NCI-H1930 (cell line): ENCODE measurements around the gene PRELID1.
"Not testable (repeated sequence)": the region's sequence is repeated elsewhere in the genome, so short reads cannot be mapped to it uniquely, and the experiment has no call there.

Source experiments
- DNase-seq, 2 experiments: peaks; one replicate each; lab custom pipeline; 2025; lab: John Stamatoyannopoulos, UW

Gene PRELID1

DNA sequence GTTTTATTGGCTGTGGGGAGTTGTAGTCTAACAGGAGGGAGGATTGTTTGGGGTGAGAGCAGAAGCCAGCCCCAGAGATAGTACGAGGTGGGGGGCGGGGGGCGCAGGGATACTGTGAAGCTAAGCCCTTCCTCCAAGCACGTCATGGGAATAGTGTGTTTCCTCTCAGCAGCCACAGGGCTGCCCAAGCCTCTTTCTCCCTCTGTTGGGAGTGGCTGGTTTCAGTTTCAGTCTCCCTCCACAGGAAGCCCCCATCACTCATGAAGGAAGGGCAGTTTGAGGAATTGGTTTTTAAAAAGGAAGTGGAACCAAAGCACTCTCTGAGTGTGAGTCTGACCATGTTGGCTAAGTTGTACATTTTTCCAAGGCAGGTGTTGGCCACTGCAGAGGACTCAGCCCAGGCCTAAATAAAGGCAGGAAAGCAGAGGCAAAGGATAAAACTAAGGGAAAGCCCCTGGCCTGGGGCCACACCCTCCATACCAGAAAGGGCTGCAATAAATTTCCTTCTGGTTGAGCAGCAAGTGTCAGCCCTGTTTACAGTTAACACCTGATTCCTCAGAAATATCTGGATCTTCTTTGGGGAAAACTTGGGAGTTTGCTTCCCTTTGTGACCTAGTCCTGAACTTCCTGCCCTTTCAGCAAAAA is 3.2 kb upstream of the PRELID1 start:
- DNase-seq = no peak

DNA sequence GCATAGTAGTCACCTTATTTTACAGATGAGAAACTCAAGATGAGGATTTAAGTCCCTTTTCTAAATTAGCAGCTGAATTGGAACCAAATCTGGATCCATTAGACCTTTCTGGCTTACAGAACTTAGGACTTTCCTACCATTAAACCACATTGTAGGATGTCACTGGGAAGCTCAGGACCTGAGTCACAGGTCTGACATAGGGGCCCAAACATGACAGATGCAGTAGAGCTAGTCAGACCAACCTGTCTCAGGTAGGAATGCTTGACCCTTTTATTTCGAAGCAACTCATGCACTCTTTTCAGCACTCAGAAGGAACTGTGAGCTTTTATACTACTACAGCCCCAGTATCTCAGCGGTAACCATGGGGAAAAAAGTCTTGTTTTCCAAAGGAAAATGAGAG is 2.6 kb upstream of the PRELID1 start:
- no peak for DNase-seq

DNA sequence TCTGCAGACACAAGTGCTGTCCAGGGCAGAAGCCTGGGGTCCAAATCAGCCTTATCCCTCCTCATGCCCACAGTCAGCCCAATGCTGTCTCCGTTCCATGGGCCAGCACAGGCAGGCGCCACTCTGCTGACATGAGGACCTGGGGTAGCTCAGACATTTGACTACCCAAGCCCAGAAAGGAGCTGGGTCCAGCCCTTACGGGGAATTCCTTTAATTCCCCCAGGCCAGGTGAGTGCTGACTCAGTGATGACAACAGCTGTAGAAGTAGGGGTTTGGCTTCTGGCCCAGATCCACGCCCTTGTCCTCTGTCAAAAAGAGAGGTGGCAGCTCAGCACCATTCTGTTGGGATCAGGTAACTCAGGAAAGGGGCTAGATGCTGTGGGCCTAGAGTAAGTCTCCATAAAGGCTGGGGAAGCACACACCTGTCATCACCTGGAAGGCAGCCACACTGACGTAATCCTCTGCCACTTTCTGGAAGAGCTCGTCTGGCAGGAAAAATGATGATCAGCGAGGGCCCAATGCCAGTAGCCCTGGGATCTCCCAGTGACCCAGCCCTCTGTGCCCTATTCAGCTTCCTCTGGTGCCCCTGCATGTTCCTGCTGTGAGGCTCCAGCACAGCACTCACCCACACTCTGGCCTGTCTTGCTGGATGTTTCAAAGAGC is 2.0 kb upstream of the PRELID1 start:
- DNase-seq = no peak

DNA sequence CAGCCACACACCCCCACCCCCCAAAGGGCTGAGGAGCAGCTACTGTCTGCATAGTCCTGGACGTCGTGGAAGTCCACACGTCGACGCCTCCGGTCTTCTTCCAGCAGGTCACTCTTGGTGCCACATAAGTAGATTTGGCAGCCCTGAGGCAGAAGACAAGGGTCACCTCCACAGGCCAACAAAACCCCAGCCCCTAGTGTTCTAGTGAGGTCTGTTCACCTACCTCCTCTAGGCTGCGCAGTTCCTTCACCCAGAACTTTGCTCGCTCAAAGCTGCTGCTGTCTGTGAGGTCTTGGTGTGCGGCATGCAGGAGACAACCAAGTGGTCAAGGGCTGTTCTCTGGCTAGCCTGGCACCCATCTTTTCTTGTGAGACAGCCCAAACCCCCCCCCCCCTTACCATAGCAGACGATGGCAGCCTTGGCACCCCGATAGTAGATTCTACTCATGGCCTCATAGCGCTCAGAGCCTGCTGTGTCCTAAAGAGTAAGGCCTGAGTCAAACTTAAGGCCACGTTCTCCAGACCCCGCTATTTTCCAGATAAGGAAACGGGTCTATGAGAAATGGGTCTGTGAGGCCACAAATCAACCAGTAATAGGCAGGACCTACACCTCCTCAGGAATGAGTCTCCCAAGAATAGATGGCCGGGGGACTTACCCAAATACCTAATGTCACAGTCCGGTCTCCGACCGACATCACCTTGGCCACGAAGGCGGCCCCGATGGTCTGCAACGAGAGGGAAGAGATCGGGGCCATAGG is 1.1 kb upstream of the PRELID1 start:
- no peak for DNase-seq

DNA sequence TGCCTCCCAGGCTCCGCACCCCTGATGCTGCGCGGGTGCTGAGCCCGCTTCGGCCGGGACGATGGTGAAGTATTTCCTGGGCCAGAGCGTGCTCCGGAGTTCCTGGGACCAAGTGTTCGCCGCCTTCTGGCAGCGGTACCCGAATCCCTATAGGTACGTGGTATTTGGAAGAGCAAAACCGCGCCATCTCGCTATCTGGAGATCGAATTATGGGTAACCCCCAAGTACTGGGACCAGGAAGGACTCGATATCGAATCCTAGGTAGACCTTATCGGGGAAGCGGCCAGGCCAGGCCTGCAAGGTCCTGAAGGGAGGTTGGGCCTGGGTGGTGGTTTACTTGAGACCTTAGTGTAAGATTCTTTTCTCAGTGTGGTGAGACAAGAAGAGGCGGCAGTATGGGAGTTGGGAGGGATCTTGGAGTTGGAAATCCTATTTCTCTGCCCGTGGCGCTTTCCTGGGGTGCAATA is 359 bp downstream of the PRELID1 start:
- DNase-seq = no peak

DNA sequence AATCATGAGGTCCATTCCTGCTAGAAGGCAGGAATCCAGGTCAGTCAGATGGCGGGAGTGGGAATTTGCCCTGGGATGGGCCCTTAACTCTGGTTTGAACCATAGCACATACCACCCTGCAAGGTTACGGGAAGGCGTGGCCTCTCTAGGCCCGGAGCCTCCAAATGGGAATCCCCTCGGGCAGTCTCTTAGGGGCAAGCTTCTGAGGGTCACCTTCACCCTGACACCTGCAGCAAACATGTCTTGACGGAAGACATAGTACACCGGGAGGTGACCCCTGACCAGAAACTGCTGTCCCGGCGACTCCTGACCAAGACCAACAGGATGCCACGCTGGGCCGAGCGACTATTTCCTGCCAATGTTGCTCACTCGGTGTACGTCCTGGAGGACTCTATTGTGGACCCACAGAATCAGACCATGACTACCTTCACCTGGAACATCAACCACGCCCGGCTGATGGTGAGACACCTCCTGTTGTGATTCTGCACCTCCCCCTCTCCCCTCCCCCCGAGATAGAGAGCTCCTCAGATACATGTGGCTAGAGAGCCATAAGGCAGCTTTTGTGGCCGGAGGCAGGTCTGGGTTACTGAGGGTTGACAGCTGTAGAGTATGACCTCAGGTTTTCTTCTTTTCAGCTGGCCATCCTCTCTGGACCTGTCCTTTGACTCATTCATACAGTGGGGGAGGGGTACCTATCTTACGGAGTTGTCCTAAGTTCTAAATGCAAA is 957 bp downstream of the PRELID1 start:
- no peak for DNase-seq

DNA sequence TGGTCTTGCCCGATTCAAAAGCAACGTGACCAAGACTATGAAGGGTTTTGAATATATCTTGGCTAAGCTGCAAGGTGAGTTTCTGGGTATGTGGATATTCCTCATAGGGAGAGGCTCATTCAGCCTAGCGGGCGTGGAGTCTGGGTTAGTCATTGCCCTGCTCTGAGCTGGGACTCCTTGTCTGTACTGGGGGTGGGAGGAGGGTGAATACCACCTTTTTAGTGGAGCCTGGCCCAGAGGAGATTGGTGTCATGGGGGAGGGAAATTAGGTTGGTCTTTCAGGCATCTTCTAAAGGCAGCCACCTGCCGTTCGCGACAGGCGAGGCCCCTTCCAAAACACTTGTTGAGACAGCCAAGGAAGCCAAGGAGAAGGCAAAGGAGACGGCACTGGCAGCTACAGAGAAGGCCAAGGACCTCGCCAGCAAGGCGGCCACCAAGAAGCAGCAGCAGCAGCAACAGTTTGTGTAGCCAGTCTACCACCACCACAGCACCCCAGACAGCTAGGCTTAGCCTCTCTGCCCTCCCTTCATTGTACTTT is 2.6 kb downstream of the PRELID1 start:
- DNase-seq = not testable (repeated sequence)

DNA sequence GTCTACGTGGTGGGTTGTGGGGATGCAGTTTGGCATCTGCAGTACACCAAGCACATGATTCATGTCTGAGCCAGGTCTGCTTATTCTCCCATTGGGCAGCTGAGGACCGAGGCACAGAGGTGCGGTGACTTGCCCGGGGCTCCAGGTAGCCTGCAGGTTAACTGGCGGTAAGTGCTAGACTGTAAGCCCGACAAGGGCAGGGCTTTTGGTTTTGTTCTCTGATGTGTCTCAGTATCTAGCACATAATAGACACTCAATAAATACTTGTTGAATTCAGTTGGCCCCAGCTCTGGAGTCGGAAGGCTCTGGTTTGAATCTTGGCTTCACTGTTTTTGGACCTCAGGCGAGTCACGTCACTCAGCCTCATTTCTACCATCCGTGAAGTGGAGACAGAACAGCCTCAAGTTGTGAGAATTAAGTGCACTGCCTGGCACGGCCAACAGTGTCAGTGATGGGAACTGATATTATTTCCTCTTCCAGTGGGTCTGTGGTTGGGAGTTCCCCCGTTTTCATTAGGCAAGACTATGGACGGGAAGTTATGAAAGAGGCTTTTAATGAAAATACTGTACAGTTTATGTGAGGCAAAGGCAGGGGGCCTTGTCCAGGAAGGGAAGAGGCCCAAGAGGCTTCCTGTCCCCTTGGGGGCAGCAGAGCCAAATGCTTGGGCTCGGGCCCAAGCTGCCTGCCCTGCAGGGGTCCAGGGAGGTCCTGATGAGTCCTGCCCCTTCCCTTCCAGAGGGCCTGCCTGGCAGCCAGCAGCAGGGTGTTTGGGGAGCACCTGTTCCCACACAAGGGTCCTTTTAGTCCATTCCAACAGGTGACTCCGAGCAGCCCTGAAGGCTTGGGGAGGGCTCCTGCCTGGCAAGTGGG is 3.3 kb downstream of the PRELID1 start:
- no peak for DNase-seq

DNA sequence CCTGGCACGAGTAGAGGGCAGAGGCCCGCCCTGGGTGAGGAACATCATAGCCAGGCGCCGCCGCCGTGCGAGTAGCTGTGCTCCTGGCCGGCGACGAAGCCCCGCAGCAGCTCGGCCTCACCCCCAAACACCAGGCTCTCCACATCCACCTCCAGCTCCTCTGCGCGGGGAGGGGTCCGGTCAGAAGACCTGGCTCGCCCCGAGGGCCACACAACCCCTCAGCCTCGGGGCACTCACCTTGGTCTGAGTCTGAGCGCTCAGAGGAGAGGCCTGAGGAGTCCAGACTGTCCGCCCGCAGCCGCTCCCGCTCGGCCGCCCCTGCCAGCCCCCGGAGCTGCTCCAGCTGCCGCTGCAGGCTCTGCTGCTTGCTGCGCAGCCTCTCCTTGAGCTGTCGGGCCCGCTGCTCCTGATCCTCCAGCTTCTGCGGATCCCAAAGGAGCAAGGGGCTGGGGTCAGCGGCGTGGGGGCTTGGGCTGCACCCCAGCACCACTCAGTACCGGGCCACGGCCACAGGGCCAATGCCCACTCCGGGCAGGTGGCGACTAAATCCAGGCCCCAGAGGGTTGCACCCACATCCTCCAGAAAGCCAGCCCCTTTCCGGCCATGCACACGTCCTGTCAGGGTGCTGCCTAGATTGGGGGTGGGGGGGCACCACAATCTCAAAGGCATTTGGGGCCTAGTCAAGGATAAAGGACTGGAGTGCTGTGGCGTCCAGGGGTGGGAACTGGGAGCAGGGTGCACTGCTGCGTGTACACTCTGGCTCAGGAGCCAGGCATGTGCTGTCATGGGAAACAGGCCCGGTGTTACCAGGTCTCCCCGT is 4.2 kb downstream of the PRELID1 start:
- no peak for DNase-seq

DNA sequence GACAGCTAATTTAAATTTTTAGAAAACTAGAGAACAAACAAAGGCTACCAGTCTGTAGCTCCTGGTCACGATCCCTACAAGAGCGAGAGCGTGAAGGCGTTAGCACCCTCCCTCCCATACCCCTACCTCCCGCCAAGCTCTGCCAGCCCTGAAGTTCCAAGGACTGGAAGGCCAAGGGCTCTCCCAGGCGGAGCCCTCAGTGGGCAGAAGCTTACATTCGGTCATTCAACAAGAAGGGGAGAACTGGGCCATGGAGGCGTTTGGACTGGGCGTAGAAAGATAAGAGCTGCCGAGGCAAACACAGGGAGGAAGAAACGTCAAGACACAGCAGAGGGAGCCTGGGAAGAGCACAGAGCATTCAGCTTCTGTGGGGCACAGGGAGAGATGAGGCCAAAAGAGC is 5.1 kb downstream of the PRELID1 start:
- no peak for DNase-seq

DNA sequence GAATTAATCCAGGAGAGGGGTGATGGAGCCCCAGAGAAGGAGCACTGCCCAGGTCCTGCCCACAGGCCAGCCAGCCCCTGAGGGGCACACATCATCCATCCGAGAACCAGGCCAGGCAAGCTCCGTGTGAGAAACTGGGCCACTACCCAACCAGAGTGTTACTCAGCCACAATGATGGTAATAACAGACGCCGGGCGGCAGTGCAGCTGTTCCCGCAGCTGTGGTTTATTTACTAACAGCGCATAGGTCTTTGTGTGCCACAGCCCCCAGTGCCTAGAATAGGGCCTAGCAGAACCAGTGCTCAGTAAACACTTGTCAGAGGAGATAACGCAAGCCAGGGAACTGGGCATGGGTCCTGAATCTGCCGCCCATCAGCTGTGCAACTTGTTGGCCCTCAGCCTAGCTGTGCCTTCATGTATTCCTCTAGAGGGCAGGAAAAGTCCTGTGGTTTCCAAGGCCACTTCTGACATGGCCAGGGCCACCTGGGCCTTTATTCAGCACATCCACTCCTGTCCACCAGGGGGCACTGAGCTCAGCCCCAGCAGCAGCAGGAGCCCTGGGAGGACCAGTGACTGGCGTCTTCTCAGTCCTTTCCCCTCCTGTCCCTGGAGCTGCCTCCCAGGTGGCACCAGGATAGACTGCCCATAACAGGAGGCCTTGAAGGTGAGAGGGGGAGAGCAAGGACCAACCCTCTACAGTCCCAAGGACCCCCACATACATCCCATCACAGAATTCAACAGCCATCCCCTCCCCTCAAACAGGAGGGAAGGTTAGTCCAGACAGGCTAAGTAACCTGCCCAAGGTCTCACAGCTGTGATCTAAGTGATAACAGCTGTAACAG is 6.0 kb downstream of the PRELID1 start:
- peak; percentile 5 to 44 for DNase-seq

DNA sequence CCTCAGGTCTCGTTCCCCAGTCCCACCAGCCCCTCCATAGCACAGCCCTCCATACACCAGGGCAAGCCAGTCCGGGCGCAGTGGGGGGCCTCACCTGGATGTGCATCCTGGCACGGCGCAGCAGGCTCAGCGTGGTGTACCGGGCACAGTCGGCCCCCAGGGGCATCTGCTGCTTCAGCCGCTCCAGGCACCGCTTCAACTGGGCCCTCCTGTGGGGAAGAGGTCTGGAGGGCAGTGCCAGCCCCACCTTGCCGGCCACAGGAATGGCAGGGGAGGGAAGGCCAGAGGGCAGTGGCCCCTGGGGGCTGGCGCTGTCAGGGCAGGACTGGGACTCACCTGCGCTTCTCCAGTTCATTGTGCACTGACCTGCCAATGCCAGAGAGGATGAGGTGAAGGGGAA is 6.7 kb downstream of the PRELID1 start:
- no peak for DNase-seq

DNA sequence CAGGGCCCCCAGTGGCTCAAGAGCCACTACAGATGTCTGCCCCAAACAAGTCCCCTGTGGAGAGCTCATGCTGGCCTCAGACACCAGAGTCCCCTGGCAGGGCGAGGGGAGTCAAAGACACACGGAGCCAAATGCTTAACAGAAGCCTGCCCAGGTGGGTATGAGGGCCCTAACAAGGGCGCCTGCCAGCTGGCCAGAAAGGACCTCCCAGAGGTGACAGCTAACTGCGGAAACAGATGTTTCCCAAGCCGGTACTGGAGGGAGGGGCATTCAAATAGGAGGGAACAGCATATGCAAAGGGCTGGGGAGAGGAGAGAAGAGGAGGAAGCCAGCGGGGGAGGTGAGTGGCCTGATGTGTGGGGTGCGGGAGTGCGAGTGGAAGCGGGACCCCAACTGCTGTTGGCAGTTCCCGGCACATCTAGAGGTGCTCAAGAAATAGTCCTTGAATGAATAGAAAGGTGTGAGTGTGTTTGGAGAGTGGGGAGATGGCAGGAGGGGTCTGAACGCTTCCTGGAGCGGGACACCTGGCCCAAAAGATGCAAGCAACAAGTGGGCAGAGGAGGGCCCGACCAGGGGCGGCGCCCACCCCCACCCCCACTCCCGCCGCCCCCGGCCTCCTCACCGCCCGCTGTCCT is 7.3 kb downstream of the PRELID1 start:
- DNase-seq = no peak

DNA sequence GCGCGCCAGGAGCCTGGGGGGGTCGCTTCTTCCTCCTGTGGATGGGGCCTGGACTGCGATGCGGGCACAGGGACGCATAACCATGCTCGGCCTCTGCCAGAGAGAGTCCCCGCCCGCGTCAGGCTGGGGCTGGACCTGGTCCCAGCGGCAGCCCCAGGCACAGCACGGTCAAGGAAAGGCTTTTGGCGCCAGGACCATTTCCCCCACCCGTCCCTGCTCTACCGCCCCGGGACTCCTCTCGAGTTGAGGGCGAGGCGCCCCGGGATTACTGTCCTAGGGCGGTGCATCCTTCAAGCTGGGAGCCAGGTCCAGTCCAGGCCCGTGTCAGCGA is 7.8 kb downstream of the PRELID1 start:
- no peak for DNase-seq

DNA sequence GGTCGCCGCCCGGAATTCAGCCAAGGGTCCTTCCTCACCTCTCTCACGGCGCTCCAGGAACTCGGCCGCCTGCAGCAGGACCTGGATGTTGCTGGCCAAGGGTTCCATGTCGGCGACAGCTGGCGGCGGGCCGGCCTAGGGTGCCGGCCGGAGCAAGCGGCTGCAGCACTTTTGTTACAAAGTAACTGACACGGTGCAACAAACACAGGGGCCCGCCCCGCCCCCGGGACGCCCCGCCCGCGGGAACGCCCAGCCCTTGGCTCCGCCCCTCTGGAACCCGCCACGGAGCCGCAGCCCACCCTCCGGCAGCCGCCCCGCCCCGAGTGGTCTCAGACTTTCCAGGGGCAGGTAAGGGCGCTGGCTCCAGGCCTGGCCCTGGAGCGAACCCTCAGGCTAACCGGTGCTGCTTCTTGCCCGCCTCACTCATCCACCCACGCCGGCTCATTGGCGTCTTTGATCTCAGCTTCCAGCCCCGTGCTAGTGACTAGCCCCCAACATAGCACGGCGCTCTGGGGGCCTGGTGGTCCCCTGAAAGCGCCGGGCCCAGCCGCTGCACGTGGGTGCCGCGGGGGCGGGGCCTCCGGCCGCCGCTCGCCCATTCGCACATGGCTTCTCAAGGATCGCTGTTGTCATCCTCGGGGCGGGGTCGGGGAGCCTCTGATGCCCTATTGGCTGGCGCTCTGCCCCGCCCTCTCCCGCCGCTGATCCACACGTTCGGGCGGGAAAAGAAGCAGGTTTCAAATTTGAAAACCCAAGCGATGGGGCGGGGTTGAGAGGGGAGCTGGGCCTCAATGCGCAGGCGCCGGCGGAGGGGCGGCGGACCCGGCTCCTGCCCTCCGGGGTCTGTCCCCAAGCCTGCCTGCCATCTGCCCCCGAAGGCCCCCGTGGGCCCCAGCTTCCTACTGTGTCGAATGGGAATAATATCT is 8.4 kb downstream of the PRELID1 start, which contains the start of gene MXD3:
Gene MXD3 (minus strand): TSS at position 176 of the 926 bp plus-strand sequence. CDS start 68 bp downstream, at position 108.
- DNase-seq = peak; percentile 91 to 92

DNA sequence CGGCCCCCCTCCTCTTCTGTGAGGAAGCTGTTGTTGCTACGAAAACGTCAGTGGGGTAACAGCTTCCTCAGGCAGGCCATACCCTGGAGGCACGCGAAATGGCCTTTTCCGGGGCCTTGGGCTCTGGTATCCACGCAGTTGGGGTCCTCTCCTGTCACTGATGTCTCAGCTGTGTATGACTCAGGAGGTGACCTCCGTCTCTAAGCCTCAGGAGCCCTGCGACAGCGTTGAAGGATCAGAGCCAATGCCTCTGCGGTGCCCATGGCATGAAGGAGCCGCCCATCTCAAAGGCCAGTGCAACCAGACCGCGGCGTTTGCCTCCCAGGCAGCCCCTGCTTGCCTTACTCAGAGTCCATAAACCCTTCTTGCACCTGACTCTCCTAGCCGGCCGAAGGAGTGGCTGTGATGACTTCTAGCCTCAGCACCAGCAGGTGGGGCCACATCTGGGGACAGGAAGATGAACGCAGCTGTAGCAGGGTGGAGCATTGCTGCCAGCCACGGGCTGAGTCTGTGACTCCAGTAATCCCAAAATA is 9.1 kb downstream of the PRELID1 start:
- peak in 1 of 2 experiments; percentile 16 for DNase-seq

DNA sequence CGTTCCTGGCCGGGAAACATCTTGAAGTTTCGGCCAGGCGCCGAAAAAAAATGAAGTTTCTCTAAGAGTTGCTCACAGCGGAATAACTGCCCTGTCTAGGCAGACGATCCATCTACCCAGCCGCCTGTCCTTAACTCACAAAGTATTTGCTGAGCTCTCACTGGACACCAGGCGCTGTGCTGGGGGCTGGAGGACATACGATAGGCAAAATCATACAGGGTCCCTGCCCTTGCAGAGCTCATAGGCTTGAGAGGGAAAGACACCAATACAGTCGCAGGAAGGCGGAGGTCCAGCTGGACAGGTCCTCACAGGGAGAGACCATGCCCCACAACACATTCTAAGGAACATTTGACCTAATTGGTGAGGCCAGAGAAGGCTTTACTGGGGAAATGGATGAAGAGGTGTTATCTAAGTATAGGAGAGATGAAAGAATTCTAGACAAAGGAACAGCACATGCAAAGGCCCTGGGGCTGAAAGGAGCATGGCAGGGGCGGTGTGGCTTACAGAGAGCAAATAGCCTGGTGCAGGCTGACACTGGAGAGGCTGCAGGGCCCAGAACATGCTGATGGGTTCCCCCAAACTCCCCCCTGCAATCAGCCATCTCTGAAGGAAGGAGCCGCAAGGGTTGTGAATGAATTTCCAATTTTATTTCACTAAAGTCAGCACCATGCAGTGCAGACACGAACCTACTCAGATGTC is 10.1 kb downstream of the PRELID1 start:
- no peak for DNase-seq
